ENCODE data around the gene HSPBP1. TPM values are rescaled to one million over a fixed set of nuclear protein-coding genes. Genes with fewer than 3 reads are reported as not detected.

The HSPBP1 gene
- total and polyA plus RNA-seq, 9 of the 15 experiments (the other 6 are each of a cell fraction or from before 2014, with no cell fraction given) = 0.83 to 81.3 (median 21.8) TPM

- no peak for TF ChIP-seq ZNF592 (IDR thresholded peaks at IDR 0.05)
- TF ChIP-seq RBM22 (IDR thresholded peaks at IDR 0.05; ENCODE audit: low read depth, low read length, poor library complexity, severe bottlenecking) = peak; percentile 88
- TF ChIP-seq ZNF589 (CRISPR knock-in tag; IDR thresholded peaks at IDR 0.05; ENCODE audit: low read depth) = no peak
- 0 out of 2 replicates have a peak, but pooled peaks have one; percentile 41 for TF ChIP-seq SREBF1 (IDR thresholded peaks at IDR 0.05; ENCODE audit: borderline replicate concordance, low read depth, low read length)
- no peak for TF ChIP-seq GATA2 (CRISPR knock-in tag; IDR thresholded peaks at IDR 0.05)
- no peak for TF ChIP-seq BCL6 (CRISPR knock-in tag; IDR thresholded peaks at IDR 0.05)
- no peak for TF ChIP-seq CHD4 (IDR thresholded peaks at IDR 0.05; ENCODE audit: insufficient read depth, insufficient replicate concordance, low read depth, low read length, poor library complexity, severe bottlenecking)
- TF ChIP-seq ZBTB33 (CRISPR knock-in tag; IDR thresholded peaks at IDR 0.05) = no peak
- TF ChIP-seq TGIF2 (CRISPR knock-in tag; IDR thresholded peaks at IDR 0.05) = no peak
- TF ChIP-seq SUPT5H (IDR thresholded peaks at IDR 0.05) = peak; percentile 74
- no peak for TF ChIP-seq MAFG (tag; conservative IDR thresholded peaks at IDR 0.05)
- peak; percentile 87 for TF ChIP-seq ELF1 (tag; IDR thresholded peaks at IDR 0.05)
- TF ChIP-seq ZNF197 (CRISPR knock-in tag; IDR thresholded peaks at IDR 0.05; ENCODE audit: low read depth) = no peak
- no peak for TF ChIP-seq NFXL1 (CRISPR knock-in tag; IDR thresholded peaks at IDR 0.05)
- no peak for TF ChIP-seq SNRNP70 (optimal IDR thresholded peaks at IDR 0.05; ENCODE audit: low read depth, low read length)
- TF ChIP-seq, protein P1, sequence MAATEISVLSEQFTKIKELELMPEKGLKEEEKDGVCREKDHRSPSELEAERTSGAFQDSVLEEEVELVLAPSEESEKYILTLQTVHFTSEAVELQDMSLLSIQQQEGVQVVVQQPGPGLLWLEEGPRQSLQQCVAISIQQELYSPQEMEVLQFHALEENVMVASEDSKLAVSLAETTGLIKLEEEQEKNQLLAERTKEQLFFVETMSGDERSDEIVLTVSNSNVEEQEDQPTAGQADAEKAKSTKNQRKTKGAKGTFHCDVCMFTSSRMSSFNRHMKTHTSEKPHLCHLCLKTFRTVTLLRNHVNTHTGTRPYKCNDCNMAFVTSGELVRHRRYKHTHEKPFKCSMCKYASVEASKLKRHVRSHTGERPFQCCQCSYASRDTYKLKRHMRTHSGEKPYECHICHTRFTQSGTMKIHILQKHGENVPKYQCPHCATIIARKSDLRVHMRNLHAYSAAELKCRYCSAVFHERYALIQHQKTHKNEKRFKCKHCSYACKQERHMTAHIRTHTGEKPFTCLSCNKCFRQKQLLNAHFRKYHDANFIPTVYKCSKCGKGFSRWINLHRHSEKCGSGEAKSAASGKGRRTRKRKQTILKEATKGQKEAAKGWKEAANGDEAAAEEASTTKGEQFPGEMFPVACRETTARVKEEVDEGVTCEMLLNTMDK (IDR thresholded peaks at IDR 0.05; ENCODE audit: borderline replicate concordance, insufficient read depth, low read depth, low read length, poor library complexity, severe bottlenecking) = peak; percentile 14
- no peak for TF ChIP-seq ILF3 (IDR thresholded peaks at IDR 0.05; ENCODE audit: borderline replicate concordance)
- TF ChIP-seq BRCA1 (IDR thresholded peaks at IDR 0.05) = no peak
- no peak for TF ChIP-seq BRCA1 (CRISPR knock-in tag; IDR thresholded peaks at IDR 0.05)
Measured at GRCh38 chr19:55279770-55280643, at the start of gene HSPBP1 (continued).
